ENCODE data around the gene CHST5.

GRCh38 chr16:75486676-75487313 lies 49.1 kb downstream of the CHST5 start:
- TF ChIP-seq CTCF (IDR thresholded peaks at IDR 0.05) (no peak), POLR2A (IDR thresholded peaks at IDR 0.05) (no peak)
